Midbrain (tissue), 1 donor: Measurements from ENCODE around the gene RHBDF1.
"Not testable (repeated sequence)": the region's sequence is repeated elsewhere in the genome, so short reads cannot be mapped to it uniquely, and the experiment has no call there.

ENCODE experiments used
- DNase-seq: peaks from one replicate; lab custom pipeline; 2025; lab: John Stamatoyannopoulos, UW

Gene RHBDF1

GRCh38 chr16:36336-36984, 36.0 kb downstream of the RHBDF1 start:
- no peak for DNase-seq

- DNase-seq: no peak
These were observed 36.6 kb downstream of the RHBDF1 start for GRCh38 chr16:35678-36305.

- DNase-seq: peak; percentile 10
These were observed 37.3 kb downstream of the RHBDF1 start for GRCh38 chr16:35011-35677.

GRCh38 chr16:34648-34987, 37.8 kb downstream of the RHBDF1 start:
- no peak for DNase-seq

GRCh38 chr16:33877-34647, 38.4 kb downstream of the RHBDF1 start:
- DNase-seq: no peak

- DNase-seq: not testable (repeated sequence)
These were observed 39.1 kb downstream of the RHBDF1 start for GRCh38 chr16:33154-33876.

- DNase-seq: not testable (repeated sequence)
These were observed 41.8 kb downstream of the RHBDF1 start for GRCh38 chr16:30627-31026.

- not testable (repeated sequence) for DNase-seq
These were observed 46.5 kb downstream of the RHBDF1 start for GRCh38 chr16:25926-26348.

- not testable (repeated sequence) for DNase-seq
These were observed 48.3 kb downstream of the RHBDF1 start for GRCh38 chr16:24151-24550.

- DNase-seq: not testable (repeated sequence)
These were observed 51.5 kb downstream of the RHBDF1 start for GRCh38 chr16:20886-21285.

- not testable (repeated sequence) for DNase-seq
These were observed 55.2 kb downstream of the RHBDF1 start for GRCh38 chr16:17062-17765.

GRCh38 chr16:10772-11171, 61.7 kb downstream of the RHBDF1 start:
- peak; percentile 44 for DNase-seq

- no peak for DNase-seq
These were observed 62.3 kb downstream of the RHBDF1 start for GRCh38 chr16:9903-10665.
